B cell (primary cell): ENCODE data around the gene NMNAT3.

ENCODE experiments used
- EZH2 ChIP-seq: IDR thresholded peaks from 2 replicates; pipeline ENCODE4 v1.6.1; 2012; ENCODE audit warnings: borderline replicate concordance, low read depth, mild to moderate bottlenecking, moderate library complexity, low read length; ENCODE audit not compliant: insufficient read depth, poor library complexity, severe bottlenecking
- TF ChIP-seq, protein P1 (sequence below): fragments of 200-600 bp; IDR thresholded peaks from one replicate; pipeline ENCODE4 v1.8.0; 2022; ENCODE audit warnings: antibody characterized with exemption, mild to moderate bottlenecking

DNA sequence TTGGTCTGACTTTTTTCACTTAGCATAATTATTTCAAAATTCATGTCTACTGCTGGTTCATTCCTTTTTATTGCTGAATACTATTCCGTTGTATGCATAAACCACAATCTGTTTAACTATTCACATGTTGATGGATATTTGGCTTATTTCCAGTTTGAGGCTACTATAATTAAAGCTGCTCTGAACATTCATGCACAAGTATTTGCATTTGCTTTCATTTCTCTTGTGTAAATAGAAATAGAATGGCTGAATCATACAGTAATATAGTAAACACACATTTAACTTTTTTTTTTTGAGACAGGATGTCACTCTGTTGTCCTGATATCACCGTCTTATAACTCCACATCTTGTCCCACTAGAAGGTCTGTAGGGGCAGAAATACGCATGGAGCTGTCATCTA is 57.3 kb downstream of the NMNAT3 start:
- TF ChIP-seq, protein P1, sequence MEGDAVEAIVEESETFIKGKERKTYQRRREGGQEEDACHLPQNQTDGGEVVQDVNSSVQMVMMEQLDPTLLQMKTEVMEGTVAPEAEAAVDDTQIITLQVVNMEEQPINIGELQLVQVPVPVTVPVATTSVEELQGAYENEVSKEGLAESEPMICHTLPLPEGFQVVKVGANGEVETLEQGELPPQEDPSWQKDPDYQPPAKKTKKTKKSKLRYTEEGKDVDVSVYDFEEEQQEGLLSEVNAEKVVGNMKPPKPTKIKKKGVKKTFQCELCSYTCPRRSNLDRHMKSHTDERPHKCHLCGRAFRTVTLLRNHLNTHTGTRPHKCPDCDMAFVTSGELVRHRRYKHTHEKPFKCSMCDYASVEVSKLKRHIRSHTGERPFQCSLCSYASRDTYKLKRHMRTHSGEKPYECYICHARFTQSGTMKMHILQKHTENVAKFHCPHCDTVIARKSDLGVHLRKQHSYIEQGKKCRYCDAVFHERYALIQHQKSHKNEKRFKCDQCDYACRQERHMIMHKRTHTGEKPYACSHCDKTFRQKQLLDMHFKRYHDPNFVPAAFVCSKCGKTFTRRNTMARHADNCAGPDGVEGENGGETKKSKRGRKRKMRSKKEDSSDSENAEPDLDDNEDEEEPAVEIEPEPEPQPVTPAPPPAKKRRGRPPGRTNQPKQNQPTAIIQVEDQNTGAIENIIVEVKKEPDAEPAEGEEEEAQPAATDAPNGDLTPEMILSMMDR: no peak
- no peak for TF ChIP-seq EZH2
